HFFc6 (cell line): ENCODE data around the gene GABRG3. TPM values are rescaled to one million over a fixed set of nuclear protein-coding genes. Genes with fewer than 3 reads are reported as not detected.

Experiments
- DNase-seq: peaks from one replicate; pipeline ENCODE4 v3.0.0-alpha.2; 2018
- H3K27ac Mint-ChIP-seq: 2 replicates; pipeline ENCODE4 v1.8.0; 2020; ENCODE audit warnings: mild to moderate bottlenecking, mixed read lengths
- H3K27me3 Mint-ChIP-seq: 2 replicates; pipeline ENCODE4 v1.8.0; 2021; ENCODE audit warnings: mild to moderate bottlenecking, moderate library complexity, mixed read lengths; ENCODE audit not compliant: insufficient read depth
- H3K36me3 Mint-ChIP-seq: 2 replicates; pipeline ENCODE4 v1.8.0; 2021; ENCODE audit warnings: low read depth, mixed read lengths
- H3K4me1 Mint-ChIP-seq: 2 replicates; pipeline ENCODE4 v1.8.0; 2020; ENCODE audit warnings: low read depth, mixed read lengths
- H3K4me3 Mint-ChIP-seq: 2 replicates; pipeline ENCODE4 v1.8.0; 2020; ENCODE audit warnings: mild to moderate bottlenecking, moderate library complexity, mixed read lengths
- H3K9me3 Mint-ChIP-seq: 2 replicates; pipeline ENCODE4 v1.8.0; 2020; ENCODE audit warnings: mild to moderate bottlenecking, mixed read lengths
- CTCF ChIP-seq: fragments of 200-600 bp; sonication (generic); IDR thresholded peaks from 2 replicates; pipeline ENCODE4 v1.5.0; 2021; ENCODE audit warnings: antibody characterized with exemption, mild to moderate bottlenecking
- total RNA-seq, 6 experiments: library from RNA; stranded (reverse); fragmentation: NEBNext Ultra II Directional; extraction: Animal tissue kit (Norgen Biotek cat#: 25700); gene quantifications; 2 replicates in 1 of 6; 3 replicates in 5 of 6; pipeline ENCODE4 v1.2.3, GENCODE V29; 2021

GABRG3 gene
- total RNA-seq, 6 experiments from 2014 or later: not detected

DNA sequence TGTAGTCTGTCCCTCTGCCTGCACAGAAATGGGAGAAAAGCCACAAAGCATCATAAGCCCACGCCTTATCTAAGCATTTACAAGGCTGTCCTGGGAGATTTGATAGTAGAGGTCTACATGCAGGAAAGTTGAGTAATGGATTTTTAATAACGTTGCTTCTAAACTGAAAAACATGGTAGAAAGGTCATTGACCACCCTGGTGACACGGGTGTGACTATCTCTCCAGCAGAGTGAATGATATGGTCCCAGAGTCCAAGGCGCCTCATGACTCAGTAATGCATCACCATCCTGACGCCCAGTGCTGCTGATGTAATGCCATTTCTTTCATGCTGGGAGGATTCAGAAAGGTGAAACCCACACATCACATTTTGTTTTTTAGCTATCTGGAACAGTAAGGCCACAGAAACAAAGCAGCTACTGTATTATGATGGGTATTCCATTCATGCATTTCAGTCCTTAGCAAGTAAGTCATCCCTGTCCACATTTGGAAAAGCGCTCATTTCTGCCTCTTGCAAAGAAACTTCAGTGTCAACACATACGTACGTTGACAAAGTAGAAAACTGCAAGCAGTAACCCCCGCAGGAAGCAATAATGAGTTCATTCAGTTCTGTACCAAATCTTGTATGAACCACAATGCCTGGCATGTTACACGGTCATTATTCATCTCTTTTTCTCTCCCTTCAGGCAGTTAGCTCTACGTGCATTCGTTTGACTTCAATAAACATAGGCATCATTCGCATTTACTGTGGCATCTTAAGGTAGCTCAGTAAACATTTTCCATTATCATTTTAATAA, 483.5 kb downstream of the GABRG3 start:
- no peaks in the 10 kb centered on the region for H3K36me3 Mint-ChIP-seq
- H3K4me3 Mint-ChIP-seq: no peak overlapping the region
- H3K27ac Mint-ChIP-seq: no peak overlapping the region
- TF ChIP-seq CTCF: no peak
- DNase-seq: no peak
- peaks cover 21% of the 10 kb centered on the region for H3K9me3 Mint-ChIP-seq
- no peaks in the 10 kb centered on the region; the same call in 1 of the 2 replicates for H3K4me1 Mint-ChIP-seq
- H3K27me3 Mint-ChIP-seq: peaks cover 1% of the 10 kb centered on the region

GRCh38 chr15:27456807-27457206, 485.8 kb downstream of the GABRG3 start:
- peaks cover 1% of the 10 kb centered on the region for H3K27me3 Mint-ChIP-seq
- DNase-seq: no peak
- no peak overlapping the region for H3K27ac Mint-ChIP-seq
- peaks cover 35% of the 10 kb centered on the region for H3K9me3 Mint-ChIP-seq
- H3K4me3 Mint-ChIP-seq: no peak overlapping the region
- no peaks in the 10 kb centered on the region for H3K36me3 Mint-ChIP-seq
- TF ChIP-seq CTCF: no peak
- H3K4me1 Mint-ChIP-seq: no peaks in the 10 kb centered on the region; the same call in 1 of the 2 replicates

GRCh38 chr15:27457766-27458165, 486.8 kb downstream of the GABRG3 start:
- Mint-ChIP-seq H3K4me3 (no peak overlapping the region), H3K4me1 (no peaks in the 10 kb centered on the region; the same call in 1 of the 2 replicates), H3K27me3 (peaks cover 1% of the 10 kb centered on the region), H3K27ac (no peak overlapping the region), H3K36me3 (no peaks in the 10 kb centered on the region), H3K9me3 (peaks cover 40% of the 10 kb centered on the region)
- TF ChIP-seq CTCF: no peak
- no peak for DNase-seq

DNA sequence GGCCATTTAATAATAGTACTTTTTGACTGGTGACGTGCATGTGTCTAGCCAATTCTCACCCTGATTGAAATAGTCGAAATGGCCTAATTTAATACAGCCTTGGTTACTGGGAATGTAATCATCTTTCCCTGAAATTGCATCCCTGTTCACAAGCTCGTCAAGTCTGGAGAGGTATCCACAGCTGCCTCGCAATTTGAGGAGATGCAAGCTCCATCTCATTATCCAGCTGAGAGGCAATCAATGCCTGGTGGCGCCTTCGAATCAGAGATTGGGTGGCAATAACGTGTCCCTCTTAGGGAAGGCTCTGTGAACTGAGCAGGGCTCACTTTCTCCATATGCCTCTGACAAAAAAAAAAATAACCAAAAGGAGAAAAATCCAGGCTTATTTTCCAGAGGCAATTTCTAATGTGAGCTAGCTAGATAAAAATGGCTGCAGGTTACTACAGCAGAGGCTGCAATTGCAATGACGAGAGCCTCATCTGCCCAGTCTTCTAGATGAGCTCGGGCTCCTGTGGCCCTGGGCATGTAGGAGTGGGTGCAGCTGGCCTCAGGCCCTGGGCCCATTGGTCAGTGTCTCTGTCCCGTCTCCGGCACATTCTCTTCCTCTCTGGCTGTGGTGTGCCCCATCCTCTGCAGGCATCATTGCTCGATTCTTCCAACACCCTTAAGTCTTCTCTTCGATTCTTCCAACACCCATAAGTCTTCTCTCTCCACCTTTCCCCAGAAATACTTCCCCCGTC, 487.5 kb downstream of the GABRG3 start:
- Mint-ChIP-seq H3K27ac (no peak overlapping the region), H3K4me3 (no peak overlapping the region), H3K27me3 (peaks cover 1% of the 10 kb centered on the region), H3K36me3 (no peaks in the 10 kb centered on the region), H3K9me3 (peaks cover 40% of the 10 kb centered on the region), H3K4me1 (no peaks in the 10 kb centered on the region; the same call in 1 of the 2 replicates)
- DNase-seq: no peak
- TF ChIP-seq CTCF: no peak

GRCh38 chr15:27459836-27460235, 488.9 kb downstream of the GABRG3 start:
- Mint-ChIP-seq H3K27ac (no peak overlapping the region), H3K4me3 (no peak overlapping the region), H3K9me3 (peaks cover 43% of the 10 kb centered on the region), H3K36me3 (no peaks in the 10 kb centered on the region), H3K27me3 (no peaks in the 10 kb centered on the region; the same call in 1 of the 2 replicates), H3K4me1 (no peaks in the 10 kb centered on the region; the same call in 1 of the 2 replicates)
- DNase-seq: no peak
- no peak for TF ChIP-seq CTCF
